CD14-positive monocyte (primary cell): ENCODE measurements around the gene ERICH3. TPM values are rescaled to one million over a fixed set of nuclear protein-coding genes. Genes with fewer than 3 reads are reported as not detected.

ENCODE experiments used
- DNase-seq, 3 donors: peaks; one replicate each; pipeline ENCODE4 v3.0.0-alpha.2; 2011 to 2022
- H2AFZ ChIP-seq: 2 replicates; pipeline ENCODE4 v1.6.0; 2012; ENCODE audit warnings: mild to moderate bottlenecking, low read depth, low read length, inconsistent platforms; ENCODE audit not compliant: insufficient read depth, poor library complexity, severe bottlenecking
- H3K27ac ChIP-seq, 2 donors: 1 replicate in 1 of 2; 2 replicates in 1 of 2; pipeline ENCODE4 v1.5.1; 2012 to 2013; ENCODE audit warnings: low read length in 2 of 2, control low read depth in 1 of 2, inconsistent platforms in 1 of 2, low read depth in 1 of 2, mild to moderate bottlenecking in 1 of 2
- H3K27me3 ChIP-seq, 2 donors: one replicate each; pipeline versions ENCODE4 v1.6.0 to v1.6.1; 2011 to 2013; ENCODE audit warnings: low read length in 2 of 2; ENCODE audit not compliant: control insufficient read depth in 2 of 2, insufficient read depth in 2 of 2
- H3K36me3 ChIP-seq, 2 donors: replicated peaks in 1 of 2; 1 replicate in 1 of 2; 2 replicates in 1 of 2; pipeline versions ENCODE4 v1.5.1 to v1.6.1; 2012 to 2013; ENCODE audit warnings: low read length in 2 of 2, control low read depth in 1 of 2, inconsistent platforms in 1 of 2, mild to moderate bottlenecking in 1 of 2; ENCODE audit not compliant: insufficient read depth in 2 of 2, control insufficient read depth in 1 of 2
- H3K4me1 ChIP-seq, 2 donors: 1 replicate in 1 of 2; 2 replicates in 1 of 2; pipeline versions ENCODE4 v1.5.1 to v1.6.1; 2012 to 2013; ENCODE audit warnings: low read length in 2 of 2, control low read depth in 1 of 2, inconsistent platforms in 1 of 2, mild to moderate bottlenecking in 1 of 2, moderate library complexity in 1 of 2; ENCODE audit not compliant: insufficient read depth in 2 of 2, control insufficient read depth in 1 of 2
- H3K4me2 ChIP-seq: replicated peaks from 2 replicates; pipeline ENCODE3; 2012; ENCODE audit warnings: low read length, moderate library complexity, mild to moderate bottlenecking; ENCODE audit not compliant: poor library complexity, severe bottlenecking; ENCODE audit errors: extremely low read depth
- H3K4me3 ChIP-seq, 3 experiments: fragments of 200-600 bp in 1 of 3; sonication (generic) in 1 of 3; replicated peaks in 1 of 3; 1 replicate in 2 of 3; 2 replicates in 1 of 3; pipeline ENCODE4 v1.5.1; 2011 to 2013; ENCODE audit warnings: low read length in 3 of 3, mild to moderate bottlenecking in 3 of 3, control low read depth in 2 of 3, low read depth in 2 of 3, inconsistent platforms in 1 of 3, moderate library complexity in 1 of 3
- H3K79me2 ChIP-seq: 2 replicates; pipeline ENCODE4 v1.6.0; 2012; ENCODE audit warnings: mild to moderate bottlenecking, control low read depth, inconsistent platforms, low read length, moderate library complexity; ENCODE audit not compliant: insufficient read depth
- H3K9ac ChIP-seq: 2 replicates; pipeline ENCODE4 v1.6.0; 2017; ENCODE audit warnings: low read length, mild to moderate bottlenecking; ENCODE audit not compliant: insufficient read depth, poor library complexity, severe bottlenecking
- H3K9me3 ChIP-seq, 2 donors: replicated peaks in 1 of 2; 1 replicate in 1 of 2; 2 replicates in 1 of 2; pipeline versions ENCODE4 v1.5.1 to v1.6.1; 2012 to 2013; ENCODE audit warnings: low read length in 2 of 2, control low read depth in 1 of 2; ENCODE audit not compliant: control insufficient read depth in 1 of 2, insufficient read depth in 1 of 2
- H4K20me1 ChIP-seq: 2 replicates; pipeline ENCODE4 v1.6.0; 2012; ENCODE audit warnings: mild to moderate bottlenecking, low read length, control low read depth, moderate library complexity; ENCODE audit not compliant: insufficient read depth
- H3K27ac Mint-ChIP-seq, 7 donors: one replicate each; pipeline ENCODE4 v1.8.0; 2020; ENCODE audit warnings: mild to moderate bottlenecking in 7 of 7, mixed read lengths in 7 of 7, moderate library complexity in 6 of 7, inconsistent platforms in 2 of 7
- H3K27me3 Mint-ChIP-seq, 3 donors: one replicate each; pipeline ENCODE4 v1.8.0; 2021 to 2022; ENCODE audit warnings: low read depth in 3 of 3, mild to moderate bottlenecking in 3 of 3, mixed read lengths in 3 of 3, moderate library complexity in 3 of 3, inconsistent platforms in 1 of 3
- H3K36me3 Mint-ChIP-seq, 2 donors: one replicate each; pipeline ENCODE4 v1.8.0; 2020; ENCODE audit warnings: mixed read lengths in 2 of 2, inconsistent platforms in 1 of 2, mild to moderate bottlenecking in 1 of 2
- H3K4me1 Mint-ChIP-seq: one replicate; pipeline ENCODE4 v1.8.0; 2020; ENCODE audit warnings: mild to moderate bottlenecking, mixed read lengths
- H3K4me3 Mint-ChIP-seq, 2 donors: one replicate each; pipeline ENCODE4 v1.8.0; 2020; ENCODE audit warnings: mild to moderate bottlenecking in 2 of 2, mixed read lengths in 2 of 2, moderate library complexity in 1 of 2
- H3K9me3 Mint-ChIP-seq, 7 donors: one replicate each; pipeline ENCODE4 v1.8.0; 2020 to 2022; ENCODE audit warnings: mixed read lengths in 7 of 7, mild to moderate bottlenecking in 6 of 7, moderate library complexity in 6 of 7, inconsistent platforms in 2 of 7
- CTCF ChIP-seq: fragments of 200-600 bp; IDR thresholded peaks from one replicate; pipeline ENCODE4 v1.8.0; 2022; ENCODE audit warnings: antibody characterized with exemption, mild to moderate bottlenecking
- WGBS: methylation state at CpG from one replicate; pipeline ENCODE4 v1.1.5; 2013; ENCODE audit warnings: missing lambda C conversion rate; ENCODE audit not compliant: insufficient coverage; 5-methylcytosine and 5-hydroxymethylcytosine counted together
- intact Hi-C, 2 donors: fragments of 100-400 bp; cut with micrococcal nuclease; formaldehyde crosslinking; loops; one replicate each; pipeline versions ENCODE4 v1.15.0 to v1.15.1; 2023
- polyA plus RNA-seq, 3 donors: library from polyadenylated mRNA; depleted of rRNA in 1 of 3; unstranded in 2 of 3; stranded (reverse) in 1 of 3; fragments of 300-500 nt in 2 of 3; fragments of >200 nt in 1 of 3; fragmentation: Illumina TruSeq in 2 of 3; gene quantifications; 1 replicate in 2 of 3; 2 replicates in 1 of 3; pipeline ENCODE4 v1.2.3, GENCODE V29; 2012 to 2021

ERICH3 gene
- polyA plus RNA-seq, 3 donors, result not detected

GRCh38 chr1:74583397-74583796, 90.2 kb downstream of the ERICH3 start:
- Histone ChIP-seq H3K4me2 (no peak overlapping the region), H3K36me3 (no peaks in the 10 kb centered on the region), H3K79me2 (no peaks in the 10 kb centered on the region), H3K4me1 (no peaks in the 10 kb centered on the region), H2AFZ (no peak overlapping the region), H3K27me3 (no peaks in the 10 kb centered on the region), H3K9me3 (no peaks in the 10 kb centered on the region), H3K4me3 (no peak overlapping the region), H3K27ac (no peak overlapping the region), H4K20me1 (no peaks in the 10 kb centered on the region), H3K9ac (no peak overlapping the region)
- no peak overlapping the region for H3K4me3 Mint-ChIP-seq
- H3K4me1 Mint-ChIP-seq, result no peaks in the 10 kb centered on the region
- H3K27ac Mint-ChIP-seq, result no peak overlapping the region
- H3K27me3 Mint-ChIP-seq, result no peaks in the 10 kb centered on the region
- no peak for TF ChIP-seq CTCF
- DNase-seq, result no peak
- intact Hi-C loops, result no loop called here
- no CpG with 5 or more reads among the region's 3 CpGs for WGBS
- peaks cover 0 to 2% (median 0%) of the 10 kb centered on the region in 7 donors for H3K9me3 Mint-ChIP-seq
- no peaks in the 10 kb centered on the region for H3K36me3 Mint-ChIP-seq

GRCh38 chr1:74579425-74579824, 94.2 kb downstream of the ERICH3 start:
- Mint-ChIP-seq H3K36me3 (no peaks in the 10 kb centered on the region), H3K4me1 (no peaks in the 10 kb centered on the region), H3K27me3 (no peaks in the 10 kb centered on the region), H3K27ac (no peak overlapping the region), H3K9me3 (peaks cover 0 to 5% (median 0%) of the 10 kb centered on the region in 7 donors), H3K4me3 (no peak overlapping the region)
- Histone ChIP-seq H3K4me1 (no peaks in the 10 kb centered on the region), H3K4me3 (no peak overlapping the region), H3K4me2 (no peak overlapping the region), H3K36me3 (no peaks in the 10 kb centered on the region), H3K9me3 (no peaks in the 10 kb centered on the region), H3K79me2 (no peaks in the 10 kb centered on the region), H3K9ac (no peak overlapping the region), H3K27me3 (no peaks in the 10 kb centered on the region), H4K20me1 (no peaks in the 10 kb centered on the region), H3K27ac (no peak overlapping the region), H2AFZ (no peak overlapping the region)
- DNase-seq, result no peak
- TF ChIP-seq CTCF, result no peak
- WGBS, result 75% methylated on average over 2 of the region's 3 CpGs
- intact Hi-C loops, result no loop called here
